ENCODE data around the gene CREM. TPM values are rescaled to one million over a fixed set of nuclear protein-coding genes. Genes with fewer than 3 reads are reported as not detected.

The CREM gene
- total and polyA plus RNA-seq, 2 of the 4 experiments (the other 2 are of a cell fraction) = 33.2 to 40.5 TPM

Small RNA genes within 50 kb of the gene (microRNA-seq; reads per million reads assigned to microRNA genes)
- gene MIR3611 (ENCODE audit: insufficient read depth in 1 of 2, insufficient read length in 1 of 2, unreplicated experiment in 1 of 2) (3.1 to 6.6 reads per million in 2 experiments), gene RNU6-1167P (ENCODE audit: insufficient read depth, insufficient read length) (not detected), gene RNU6-794P (ENCODE audit: insufficient read depth, insufficient read length) (not detected), gene RNU7-77P (ENCODE audit: insufficient read depth, insufficient read length) (not detected)

Small RNA genes within 50 kb of the gene (small RNA-seq; reads per million reads assigned to genes)
- gene MIR3611 = 0.67 to 40.2 (median 25.0) reads per million in 5 experiments
- 0 to 0.17 (median 0) reads per million in 5 experiments for gene RNU6-1167P
- gene RNU6-794P = 0 reads per million in 5 experiments
- gene RNU7-77P = 0 reads per million in 5 experiments

Other genes starting within 250 kb of the CREM start
- gene CUL2, start 36.5 kb upstream of the CREM start, total RNA-seq (2012; rRNA removed) = 36.6 and 46.7 TPM in 2 replicates
- gene CUL2, start 36.5 kb upstream of the CREM start, polyA plus RNA-seq (2012; rRNA removed) = 14.2 and 18.9 TPM in 2 replicates
- 81.4 and 131 TPM in 2 replicates for gene CCNY, start 209.7 kb downstream of the CREM start, total RNA-seq (2012; rRNA removed)
- gene CCNY, start 209.7 kb downstream of the CREM start, polyA plus RNA-seq (2012; rRNA removed) = 24.8 and 38.0 TPM in 2 replicates

All from IMR-90 (cell line).